Measurements from ENCODE around the gene SMAGP.

GRCh38 chr12:51205350-51205749 lies 64.9 kb downstream of the SMAGP start:
- TF ChIP-seq CHD1 (IDR thresholded peaks at IDR 0.05; ENCODE audit: low read depth, low read length): no peak
- no peak for TF ChIP-seq CTCF (conservative IDR thresholded peaks at IDR 0.05; ENCODE audit: low read depth, low read length)
- TF ChIP-seq RAD21 (IDR thresholded peaks at IDR 0.05; ENCODE audit: low read length): no peak
- TF ChIP-seq MXI1 (IDR thresholded peaks at IDR 0.05; ENCODE audit: borderline replicate concordance, low read depth, low read length): no peak

Data from IMR-90 (cell line).